Ovary (tissue), 3 donors: Measurements from ENCODE around the gene MRPL11.

ENCODE experiments used
- CTCF ChIP-seq, 3 donors: fragments of 450-650 bp in 2 of 3; fragments of 200-600 bp in 1 of 3; IDR thresholded peaks; one replicate each; pipeline versions ENCODE4 v1.5.1 to v1.8.0; 2016 to 2022; ENCODE audit warnings: antibody characterized with exemption in 3 of 3, mild to moderate bottlenecking in 1 of 3
- EP300 ChIP-seq: sonication (generic); formaldehyde crosslinking; IDR thresholded peaks from one replicate; pipeline ENCODE4 v1.6.1; 2017; ENCODE audit warnings: antibody characterized with exemption
- POLR2A ChIP-seq: fragments of 450-650 bp; IDR thresholded peaks from one replicate; pipeline ENCODE4 v1.6.1; 2017; ENCODE audit warnings: antibody characterized with exemption, mild to moderate bottlenecking, moderate library complexity
- donor health status: DM: no; HTN: no; CAD: no.

GRCh38 chr11:66421492-66422205 is 17.0 kb downstream of the MRPL11 start:
- TF ChIP-seq CTCF (IDR thresholded peaks at IDR 0.05) (peak in 1 of 3 donors; percentile 10), EP300 (no peak), POLR2A (peak; percentile 59)
